SK-N-SH treated with all-trans-retinoic acid at 6 μM for 48 hours (cell line): ENCODE measurements around the gene MACC1.

Experiments used
- ATAC-seq: fragments of 200-7000 bp; cut with Tn5 transposase; 3 replicates; pipeline ENCODE4 v1.9.1; 2020; ENCODE audit warnings: mild to moderate bottlenecking, moderate library complexity
- ARNTL ChIP-seq: fragments of 450-650 bp; formaldehyde crosslinking; IDR thresholded peaks from 2 replicates; pipeline ENCODE4 v1.5.0; 2020; ENCODE audit warnings: low read depth, mild to moderate bottlenecking, moderate library complexity, borderline replicate concordance
- BACH2 ChIP-seq: fragments of 250-450 bp; sonication (Bioruptor Pico); IDR thresholded peaks from 2 replicates; pipeline ENCODE4 v1.9.0; 2021; ENCODE audit warnings: mild to moderate bottlenecking, borderline replicate concordance
- CSDC2 ChIP-seq: fragments of 250-450 bp; sonication (Bioruptor Pico); IDR thresholded peaks from 2 replicates; pipeline ENCODE4 v1.5.0; 2020; ENCODE audit warnings: mild to moderate bottlenecking, moderate library complexity
- ESRRG ChIP-seq: fragments of 250-450 bp; sonication (Bioruptor Pico); IDR thresholded peaks from 2 replicates; pipeline ENCODE4 v1.6.1; 2021; ENCODE audit warnings: mild to moderate bottlenecking
- GLIS3 ChIP-seq: fragments of 250-450 bp; sonication (Bioruptor Pico); IDR thresholded peaks from 2 replicates; pipeline ENCODE4 v1.5.0; 2020; ENCODE audit warnings: mild to moderate bottlenecking, moderate library complexity
- ISL1 ChIP-seq: fragments of 250-450 bp; sonication (Bioruptor Pico); IDR thresholded peaks from 2 replicates; pipeline ENCODE4 v2.1.2; 2022; ENCODE audit warnings: mild to moderate bottlenecking, moderate library complexity
- OSR1 ChIP-seq: fragments of 250-450 bp; sonication (Bioruptor Pico); IDR thresholded peaks from 2 replicates; pipeline ENCODE4 v1.8.0; 2022; ENCODE audit warnings: moderate library complexity, mild to moderate bottlenecking, inconsistent platforms
- PPARA ChIP-seq: fragments of 250-450 bp; sonication (Bioruptor Pico); IDR thresholded peaks from 2 replicates; pipeline ENCODE4 v1.5.0; 2020; ENCODE audit warnings: mild to moderate bottlenecking, borderline replicate concordance
- RARB ChIP-seq: fragments of 250-450 bp; sonication (Bioruptor Pico); IDR thresholded peaks from 2 replicates; pipeline ENCODE4 v1.8.0; 2021; ENCODE audit warnings: mild to moderate bottlenecking, moderate library complexity
- SNAI2 ChIP-seq: fragments of 250-450 bp; sonication (Bioruptor Pico); IDR thresholded peaks from 2 replicates; pipeline ENCODE4 v1.5.0; 2020; ENCODE audit warnings: mild to moderate bottlenecking, moderate library complexity
- TCF4 ChIP-seq: fragments of 250-450 bp; sonication (Bioruptor Pico); IDR thresholded peaks from 2 replicates; pipeline ENCODE4 v1.8.0; 2021; ENCODE audit warnings: mild to moderate bottlenecking, moderate library complexity, borderline replicate concordance
- TOX ChIP-seq: fragments of 250-450 bp; sonication (Bioruptor Pico); IDR thresholded peaks from 2 replicates; pipeline ENCODE4 v1.8.0; 2021; ENCODE audit warnings: mild to moderate bottlenecking, moderate library complexity, borderline replicate concordance
- ZC3H10 ChIP-seq: fragments of 250-450 bp; sonication (Bioruptor Pico); IDR thresholded peaks from 2 replicates; pipeline ENCODE4 v1.5.1; 2021; ENCODE audit warnings: mild to moderate bottlenecking, moderate library complexity
- ZFP3 ChIP-seq: fragments of 250-450 bp; sonication (Bioruptor Pico); IDR thresholded peaks from 2 replicates; pipeline ENCODE4 v1.5.0; 2020; ENCODE audit warnings: mild to moderate bottlenecking, moderate library complexity
- ZFP30 ChIP-seq: fragments of 450-650 bp; formaldehyde crosslinking; IDR thresholded peaks from 2 replicates; pipeline ENCODE4 v1.5.0; 2022; ENCODE audit warnings: mild to moderate bottlenecking, moderate library complexity
- ZNF565 ChIP-seq: fragments of 450-650 bp; formaldehyde crosslinking; conservative IDR thresholded peaks from 2 replicates; pipeline ENCODE4 v1.5.0; 2020; ENCODE audit warnings: low read depth, mild to moderate bottlenecking, moderate library complexity
- ZNF70 ChIP-seq: fragments of 450-650 bp; formaldehyde crosslinking; IDR thresholded peaks from 2 replicates; pipeline ENCODE4 v1.5.0; 2020; ENCODE audit warnings: mild to moderate bottlenecking, moderate library complexity
- ZNF8 ChIP-seq: fragments of 450-650 bp; formaldehyde crosslinking; IDR thresholded peaks from 2 replicates; pipeline ENCODE4 v1.5.0; 2020; ENCODE audit warnings: mild to moderate bottlenecking, moderate library complexity
- TF ChIP-seq, protein P1 (sequence below): fragments of 250-450 bp; sonication (Bioruptor Pico); IDR thresholded peaks from 2 replicates; pipeline ENCODE4 v1.8.0; 2021; ENCODE audit warnings: low read depth, mild to moderate bottlenecking, moderate library complexity, borderline replicate concordance
- TF ChIP-seq, protein P2 (sequence below): fragments of 250-450 bp; sonication (Bioruptor Pico); IDR thresholded peaks from 2 replicates; pipeline ENCODE4 v1.8.0; 2020; ENCODE audit warnings: mild to moderate bottlenecking, moderate library complexity, borderline replicate concordance
- TF ChIP-seq, protein P3 (sequence below): fragments of 250-450 bp; sonication (Bioruptor Pico); IDR thresholded peaks from 2 replicates; pipeline ENCODE4 v1.5.0; 2020; ENCODE audit warnings: mild to moderate bottlenecking, moderate library complexity
- TF ChIP-seq, protein P4 (sequence below): fragments of 250-450 bp; sonication (Bioruptor Pico); IDR thresholded peaks from 2 replicates; pipeline ENCODE4 v1.5.1; 2021; ENCODE audit warnings: mild to moderate bottlenecking, moderate library complexity
- TF ChIP-seq, protein P5 (sequence below): fragments of 250-450 bp; sonication (Bioruptor Pico); IDR thresholded peaks from 2 replicates; pipeline ENCODE4 v1.5.1; 2020; ENCODE audit warnings: low read depth, mild to moderate bottlenecking, moderate library complexity

Gene MACC1

DNA sequence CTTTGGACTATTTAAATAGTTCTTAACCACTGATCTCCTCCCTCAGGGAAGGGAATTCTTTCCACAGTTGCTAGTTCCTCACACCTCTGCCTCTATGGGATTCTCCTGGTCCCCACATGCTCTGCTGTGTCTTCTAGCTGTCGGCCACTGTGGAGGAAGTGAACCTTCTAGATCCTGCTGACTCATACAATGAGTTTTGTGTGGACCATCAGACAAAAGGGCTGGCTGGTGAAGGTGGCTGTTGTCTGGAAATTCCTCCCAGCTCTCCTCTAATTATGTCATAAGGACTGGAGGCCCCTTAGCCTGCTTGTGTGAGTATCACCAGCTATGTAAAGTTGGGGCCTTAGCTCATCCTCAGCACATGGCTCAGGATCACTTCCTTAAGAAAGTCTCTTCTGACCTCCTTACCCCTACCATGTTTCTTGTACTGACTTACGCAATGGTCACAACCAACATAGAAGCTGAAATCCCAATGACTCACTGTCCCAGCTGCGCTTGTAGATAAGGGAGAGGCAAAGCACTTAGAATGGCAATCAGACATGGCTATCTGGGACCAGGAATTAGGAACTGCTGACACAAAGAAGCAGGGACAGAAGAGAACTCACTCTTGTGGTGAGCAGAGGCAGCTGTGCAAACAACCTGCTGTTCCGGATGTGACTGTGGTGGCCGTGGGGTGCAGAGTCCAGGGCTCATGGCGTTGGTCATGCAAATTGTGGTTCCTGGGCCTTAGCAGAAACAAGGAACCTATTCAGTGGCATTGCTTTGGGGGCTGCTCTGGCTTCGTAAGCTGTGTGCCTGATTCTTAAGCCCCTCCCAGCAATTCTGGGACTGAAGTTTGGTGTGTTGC lies 2.5 kb upstream of the MACC1 start:
- TF ChIP-seq CSDC2: no peak
- no peak for TF ChIP-seq ARNTL (CRISPR knock-in tag)
- TF ChIP-seq RARB (CRISPR knock-in tag): no peak
- TF ChIP-seq ZC3H10: no peak
- no peak for TF ChIP-seq ZNF70 (CRISPR knock-in tag)
- TF ChIP-seq OSR1 (CRISPR knock-in tag): no peak
- no peak for TF ChIP-seq GLIS3 (CRISPR knock-in tag)
- no peak for TF ChIP-seq ISL1 (CRISPR knock-in tag)
- TF ChIP-seq BACH2: no peak
- no peak for TF ChIP-seq ZNF565 (CRISPR knock-in tag)
- ATAC-seq: no peak; the same call in 2 of the 3 replicates

DNA sequence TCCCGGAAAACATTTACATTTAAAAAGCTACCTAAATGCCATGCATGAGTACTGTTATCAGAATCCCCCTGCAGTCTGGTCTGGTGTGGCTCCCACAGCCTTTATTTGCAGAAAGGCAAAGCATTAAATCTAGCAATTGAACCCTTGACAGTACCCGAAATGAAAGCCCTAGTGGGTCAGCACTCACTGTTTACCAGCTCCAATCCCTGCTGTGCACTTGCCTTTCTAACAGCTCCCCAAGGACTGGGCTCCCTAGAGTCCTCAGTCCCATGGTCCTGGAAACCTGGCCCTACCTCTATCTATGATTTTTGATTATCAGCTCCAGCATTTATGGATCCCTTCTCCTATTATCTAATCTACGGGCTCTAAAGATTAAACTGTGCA lies 1.9 kb upstream of the MACC1 start:
- TF ChIP-seq TCF4 (CRISPR knock-in tag): no peak
- TF ChIP-seq RARB (CRISPR knock-in tag): no peak
- no peak for TF ChIP-seq TOX (CRISPR knock-in tag)
- TF ChIP-seq, protein P1, sequence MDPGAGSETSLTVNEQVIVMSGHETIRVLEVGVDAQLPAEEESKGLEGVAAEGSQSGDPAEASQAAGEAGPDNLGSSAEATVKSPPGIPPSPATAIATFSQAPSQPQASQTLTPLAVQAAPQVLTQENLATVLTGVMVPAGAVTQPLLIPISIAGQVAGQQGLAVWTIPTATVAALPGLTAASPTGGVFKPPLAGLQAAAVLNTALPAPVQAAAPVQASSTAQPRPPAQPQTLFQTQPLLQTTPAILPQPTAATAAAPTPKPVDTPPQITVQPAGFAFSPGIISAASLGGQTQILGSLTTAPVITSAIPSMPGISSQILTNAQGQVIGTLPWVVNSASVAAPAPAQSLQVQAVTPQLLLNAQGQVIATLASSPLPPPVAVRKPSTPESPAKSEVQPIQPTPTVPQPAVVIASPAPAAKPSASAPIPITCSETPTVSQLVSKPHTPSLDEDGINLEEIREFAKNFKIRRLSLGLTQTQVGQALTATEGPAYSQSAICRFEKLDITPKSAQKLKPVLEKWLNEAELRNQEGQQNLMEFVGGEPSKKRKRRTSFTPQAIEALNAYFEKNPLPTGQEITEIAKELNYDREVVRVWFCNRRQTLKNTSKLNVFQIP (CRISPR knock-in tag): no peak
- TF ChIP-seq ISL1 (CRISPR knock-in tag): no peak
- no peak for TF ChIP-seq OSR1 (CRISPR knock-in tag)
- TF ChIP-seq ZFP30 (CRISPR knock-in tag): no peak
- TF ChIP-seq, protein P2, sequence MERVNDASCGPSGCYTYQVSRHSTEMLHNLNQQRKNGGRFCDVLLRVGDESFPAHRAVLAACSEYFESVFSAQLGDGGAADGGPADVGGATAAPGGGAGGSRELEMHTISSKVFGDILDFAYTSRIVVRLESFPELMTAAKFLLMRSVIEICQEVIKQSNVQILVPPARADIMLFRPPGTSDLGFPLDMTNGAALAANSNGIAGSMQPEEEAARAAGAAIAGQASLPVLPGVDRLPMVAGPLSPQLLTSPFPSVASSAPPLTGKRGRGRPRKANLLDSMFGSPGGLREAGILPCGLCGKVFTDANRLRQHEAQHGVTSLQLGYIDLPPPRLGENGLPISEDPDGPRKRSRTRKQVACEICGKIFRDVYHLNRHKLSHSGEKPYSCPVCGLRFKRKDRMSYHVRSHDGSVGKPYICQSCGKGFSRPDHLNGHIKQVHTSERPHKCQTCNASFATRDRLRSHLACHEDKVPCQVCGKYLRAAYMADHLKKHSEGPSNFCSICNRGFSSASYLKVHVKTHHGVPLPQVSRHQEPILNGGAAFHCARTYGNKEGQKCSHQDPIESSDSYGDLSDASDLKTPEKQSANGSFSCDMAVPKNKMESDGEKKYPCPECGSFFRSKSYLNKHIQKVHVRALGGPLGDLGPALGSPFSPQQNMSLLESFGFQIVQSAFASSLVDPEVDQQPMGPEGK: no peak
- TF ChIP-seq ZC3H10: no peak
- TF ChIP-seq BACH2: no peak
- TF ChIP-seq, protein P3, sequence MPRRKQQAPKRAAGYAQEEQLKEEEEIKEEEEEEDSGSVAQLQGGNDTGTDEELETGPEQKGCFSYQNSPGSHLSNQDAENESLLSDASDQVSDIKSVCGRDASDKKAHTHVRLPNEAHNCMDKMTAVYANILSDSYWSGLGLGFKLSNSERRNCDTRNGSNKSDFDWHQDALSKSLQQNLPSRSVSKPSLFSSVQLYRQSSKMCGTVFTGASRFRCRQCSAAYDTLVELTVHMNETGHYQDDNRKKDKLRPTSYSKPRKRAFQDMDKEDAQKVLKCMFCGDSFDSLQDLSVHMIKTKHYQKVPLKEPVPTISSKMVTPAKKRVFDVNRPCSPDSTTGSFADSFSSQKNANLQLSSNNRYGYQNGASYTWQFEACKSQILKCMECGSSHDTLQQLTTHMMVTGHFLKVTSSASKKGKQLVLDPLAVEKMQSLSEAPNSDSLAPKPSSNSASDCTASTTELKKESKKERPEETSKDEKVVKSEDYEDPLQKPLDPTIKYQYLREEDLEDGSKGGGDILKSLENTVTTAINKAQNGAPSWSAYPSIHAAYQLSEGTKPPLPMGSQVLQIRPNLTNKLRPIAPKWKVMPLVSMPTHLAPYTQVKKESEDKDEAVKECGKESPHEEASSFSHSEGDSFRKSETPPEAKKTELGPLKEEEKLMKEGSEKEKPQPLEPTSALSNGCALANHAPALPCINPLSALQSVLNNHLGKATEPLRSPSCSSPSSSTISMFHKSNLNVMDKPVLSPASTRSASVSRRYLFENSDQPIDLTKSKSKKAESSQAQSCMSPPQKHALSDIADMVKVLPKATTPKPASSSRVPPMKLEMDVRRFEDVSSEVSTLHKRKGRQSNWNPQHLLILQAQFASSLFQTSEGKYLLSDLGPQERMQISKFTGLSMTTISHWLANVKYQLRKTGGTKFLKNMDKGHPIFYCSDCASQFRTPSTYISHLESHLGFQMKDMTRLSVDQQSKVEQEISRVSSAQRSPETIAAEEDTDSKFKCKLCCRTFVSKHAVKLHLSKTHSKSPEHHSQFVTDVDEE (CRISPR knock-in tag): no peak
- no peak for TF ChIP-seq ESRRG (CRISPR knock-in tag)
- TF ChIP-seq, protein P4, sequence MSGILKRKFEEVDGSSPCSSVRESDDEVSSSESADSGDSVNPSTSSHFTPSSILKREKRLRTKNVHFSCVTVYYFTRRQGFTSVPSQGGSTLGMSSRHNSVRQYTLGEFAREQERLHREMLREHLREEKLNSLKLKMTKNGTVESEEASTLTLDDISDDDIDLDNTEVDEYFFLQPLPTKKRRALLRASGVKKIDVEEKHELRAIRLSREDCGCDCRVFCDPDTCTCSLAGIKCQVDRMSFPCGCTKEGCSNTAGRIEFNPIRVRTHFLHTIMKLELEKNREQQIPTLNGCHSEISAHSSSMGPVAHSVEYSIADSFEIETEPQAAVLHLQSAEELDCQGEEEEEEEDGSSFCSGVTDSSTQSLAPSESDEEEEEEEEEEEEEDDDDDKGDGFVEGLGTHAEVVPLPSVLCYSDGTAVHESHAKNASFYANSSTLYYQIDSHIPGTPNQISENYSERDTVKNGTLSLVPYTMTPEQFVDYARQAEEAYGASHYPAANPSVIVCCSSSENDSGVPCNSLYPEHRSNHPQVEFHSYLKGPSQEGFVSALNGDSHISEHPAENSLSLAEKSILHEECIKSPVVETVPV (CRISPR knock-in tag): no peak
- no peak for TF ChIP-seq ARNTL (CRISPR knock-in tag)
- no peak for TF ChIP-seq ZNF8 (CRISPR knock-in tag)
- TF ChIP-seq CSDC2: no peak
- TF ChIP-seq, all 23 proteins: peak for 0
- ATAC-seq: no peak

DNA sequence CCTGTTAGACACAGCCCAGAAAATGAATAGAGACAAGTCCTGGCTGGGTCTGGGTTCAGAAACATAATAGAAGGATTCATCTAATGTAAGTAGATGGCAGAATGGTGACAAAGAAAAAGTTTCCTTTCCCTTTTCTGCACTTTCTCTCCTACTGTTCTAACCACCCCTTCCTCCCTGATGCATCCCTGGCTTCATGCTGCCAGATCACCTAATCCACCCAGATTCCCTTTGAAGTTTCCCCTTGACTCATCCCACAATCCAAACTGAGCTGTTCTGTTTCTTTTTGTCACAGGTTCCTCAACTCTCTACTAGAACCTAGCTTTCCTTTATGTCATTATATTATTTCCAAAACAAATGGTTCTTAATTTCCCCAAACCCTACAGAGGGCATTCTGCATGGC lies 1.1 kb upstream of the MACC1 start:
- no peak for ATAC-seq
- TF ChIP-seq TCF4 (CRISPR knock-in tag) (no peak), GLIS3 (CRISPR knock-in tag) (no peak), ZFP3 (CRISPR knock-in tag) (no peak), CSDC2 (no peak), ARNTL (CRISPR knock-in tag) (no peak), ESRRG (CRISPR knock-in tag) (no peak), ZC3H10 (no peak), BACH2 (no peak), PPARA (CRISPR knock-in tag) (no peak), SNAI2 (no peak), ISL1 (CRISPR knock-in tag) (no peak), TOX (CRISPR knock-in tag) (no peak)
- TF ChIP-seq, protein P3 (CRISPR knock-in tag): no peak
- TF ChIP-seq, protein P4 (CRISPR knock-in tag): no peak
- TF ChIP-seq, protein P5, sequence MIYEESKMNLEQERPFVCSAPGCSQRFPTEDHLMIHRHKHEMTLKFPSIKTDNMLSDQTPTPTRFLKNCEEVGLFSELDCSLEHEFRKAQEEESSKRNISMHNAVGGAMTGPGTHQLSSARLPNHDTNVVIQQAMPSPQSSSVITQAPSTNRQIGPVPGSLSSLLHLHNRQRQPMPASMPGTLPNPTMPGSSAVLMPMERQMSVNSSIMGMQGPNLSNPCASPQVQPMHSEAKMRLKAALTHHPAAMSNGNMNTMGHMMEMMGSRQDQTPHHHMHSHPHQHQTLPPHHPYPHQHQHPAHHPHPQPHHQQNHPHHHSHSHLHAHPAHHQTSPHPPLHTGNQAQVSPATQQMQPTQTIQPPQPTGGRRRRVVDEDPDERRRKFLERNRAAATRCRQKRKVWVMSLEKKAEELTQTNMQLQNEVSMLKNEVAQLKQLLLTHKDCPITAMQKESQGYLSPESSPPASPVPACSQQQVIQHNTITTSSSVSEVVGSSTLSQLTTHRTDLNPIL (CRISPR knock-in tag): no peak
